Gastrocnemius medialis (tissue), 4 donors: ENCODE measurements around the gene BEX3. TPM values are rescaled to one million over a fixed set of nuclear protein-coding genes. Genes with fewer than 3 reads are reported as not detected.

Experiments used
- ATAC-seq, 2 donors: fragments of 150-250 bp; one replicate each; pipeline ENCODE4 v1.9.1; 2016
- DNase-seq, 2 donors: peaks; one replicate each; pipeline ENCODE4 v3.0.0-alpha.2; 2019
- H3K27ac ChIP-seq, 4 donors: fragments of 200-600 bp; sonication (generic); 1 replicate in 1 of 4; 2 replicates in 3 of 4; pipeline ENCODE4 v1.5.1; 2016 to 2018; ENCODE audit warnings: mild to moderate bottlenecking in 2 of 4, moderate library complexity in 1 of 4
- H3K27me3 ChIP-seq, 3 donors: fragments of 200-600 bp; sonication (generic) in 2 of 3; 1 replicate in 1 of 3; 2 replicates in 2 of 3; pipeline versions ENCODE4 v1.5.1 to v1.6.0; 2016 to 2019; ENCODE audit warnings: mild to moderate bottlenecking in 1 of 3, moderate library complexity in 1 of 3
- H3K36me3 ChIP-seq, 2 donors: fragments of 200-600 bp; sonication (generic) in 1 of 2; one replicate each; pipeline ENCODE4 v1.5.1; 2017 to 2018
- H3K4me1 ChIP-seq, 2 donors: fragments of 200-600 bp; sonication (generic) in 1 of 2; one replicate each; pipeline ENCODE4 v1.5.1; 2016 to 2017; ENCODE audit warnings: mild to moderate bottlenecking in 2 of 2
- H3K4me3 ChIP-seq, 4 donors: fragments of 200-600 bp; sonication (generic) in 3 of 4; 1 replicate in 1 of 4; 2 replicates in 3 of 4; pipeline ENCODE4 v1.5.1; 2016 to 2019; ENCODE audit warnings: mild to moderate bottlenecking in 2 of 4
- H3K9me3 ChIP-seq, 3 donors: fragments of 200-600 bp; sonication (generic) in 2 of 3; 1 replicate in 1 of 3; 2 replicates in 2 of 3; pipeline ENCODE4 v1.5.1; 2016 to 2019
- POLR2A ChIP-seq, 2 donors: fragments of 450-650 bp; IDR thresholded peaks; one replicate each; pipeline ENCODE4 v1.6.1; 2017; ENCODE audit warnings: antibody characterized with exemption in 2 of 2, mild to moderate bottlenecking in 2 of 2, moderate library complexity in 2 of 2
- in situ Hi-C, 4 donors: fragments of 200-750 bp; cut with MboI; loops; one replicate each; pipeline versions ENCODE4 v1.15.0 to v1.8.0; 2017; ENCODE audit warnings: low sequenced_read_pairs in 4 of 4
- intact Hi-C: fragments of 100-400 bp; cut with DNase I; formaldehyde crosslinking; loops from one replicate; pipeline ENCODE4 v1.15.1; 2023; ENCODE audit warnings: low total_unique reads
- total RNA-seq, 4 donors: library from RNA; depleted of rRNA; stranded (reverse); fragments of >200 nt; gene quantifications; one replicate each; pipeline versions ENCODE4 v1.1.0 to v1.2.3, GENCODE V29; 2016
- TF ChIP-seq, protein P1 (sequence below), 5 experiments: fragments of 450-650 bp in 3 of 5; fragments of 200-600 bp in 2 of 5; sonication (generic) in 2 of 5; IDR thresholded peaks in 4 of 5; conservative IDR thresholded peaks in 1 of 5; 1 replicate in 4 of 5; 2 replicates in 1 of 5; pipeline ENCODE4 v1.5.1; 2016 to 2019; ENCODE audit warnings: antibody characterized with exemption in 5 of 5, mild to moderate bottlenecking in 3 of 5, moderate library complexity in 3 of 5

Gene BEX3
- total RNA-seq, 4 donors from 2014 or later, result 8.2 to 12.5 (median 10.5) TPM

DNA sequence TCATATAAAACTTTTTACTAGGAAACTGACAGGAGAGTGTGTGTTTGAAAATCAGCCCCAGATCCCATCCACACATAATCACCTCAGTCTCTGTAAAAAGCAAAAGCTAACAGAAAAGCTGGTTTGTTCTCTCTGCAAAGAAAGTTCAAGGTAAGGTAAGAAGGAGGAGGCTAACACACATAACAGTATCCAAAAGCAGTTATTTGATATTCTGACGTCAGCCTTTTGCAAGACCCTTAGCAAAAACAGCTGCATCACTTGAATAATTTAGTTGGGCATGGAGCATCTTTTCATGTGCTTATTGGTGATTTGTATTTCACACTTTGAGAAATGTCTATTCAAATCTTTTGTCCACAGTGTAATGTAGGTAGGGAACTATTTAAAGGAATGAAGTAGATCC, 14.5 kb upstream of the BEX3 start:
- Histone ChIP-seq H3K36me3 (no peaks in the 10 kb centered on the region), H3K4me1 (no peaks in the 10 kb centered on the region), H3K27me3 (no peaks in the 10 kb centered on the region), H3K27ac (no peak overlapping the region), H3K9me3 (no peaks in the 10 kb centered on the region), H3K4me3 (no peak overlapping the region)
- intact Hi-C loops, result no loop called here
- no peak for TF ChIP-seq POLR2A (IDR thresholded peaks at IDR 0.05)
- TF ChIP-seq, protein P1, sequence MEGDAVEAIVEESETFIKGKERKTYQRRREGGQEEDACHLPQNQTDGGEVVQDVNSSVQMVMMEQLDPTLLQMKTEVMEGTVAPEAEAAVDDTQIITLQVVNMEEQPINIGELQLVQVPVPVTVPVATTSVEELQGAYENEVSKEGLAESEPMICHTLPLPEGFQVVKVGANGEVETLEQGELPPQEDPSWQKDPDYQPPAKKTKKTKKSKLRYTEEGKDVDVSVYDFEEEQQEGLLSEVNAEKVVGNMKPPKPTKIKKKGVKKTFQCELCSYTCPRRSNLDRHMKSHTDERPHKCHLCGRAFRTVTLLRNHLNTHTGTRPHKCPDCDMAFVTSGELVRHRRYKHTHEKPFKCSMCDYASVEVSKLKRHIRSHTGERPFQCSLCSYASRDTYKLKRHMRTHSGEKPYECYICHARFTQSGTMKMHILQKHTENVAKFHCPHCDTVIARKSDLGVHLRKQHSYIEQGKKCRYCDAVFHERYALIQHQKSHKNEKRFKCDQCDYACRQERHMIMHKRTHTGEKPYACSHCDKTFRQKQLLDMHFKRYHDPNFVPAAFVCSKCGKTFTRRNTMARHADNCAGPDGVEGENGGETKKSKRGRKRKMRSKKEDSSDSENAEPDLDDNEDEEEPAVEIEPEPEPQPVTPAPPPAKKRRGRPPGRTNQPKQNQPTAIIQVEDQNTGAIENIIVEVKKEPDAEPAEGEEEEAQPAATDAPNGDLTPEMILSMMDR (IDR thresholded peaks at IDR 0.05 in 4 of 5, conservative IDR thresholded peaks at IDR 0.05 in 1 of 5), result no peak
- in situ Hi-C loops, result no loop called here
- no peak for DNase-seq
- ATAC-seq, result no peak

- ATAC-seq (no peak), DNase-seq (no peak)
- Histone ChIP-seq H3K9me3 (no peaks in the 10 kb centered on the region), H3K27me3 (no peaks in the 10 kb centered on the region), H3K27ac (no peak overlapping the region), H3K4me1 (no peaks in the 10 kb centered on the region), H3K36me3 (no peaks in the 10 kb centered on the region), H3K4me3 (no peak overlapping the region)
- intact Hi-C loops (no loop called here), in situ Hi-C loops (no loop called here)
- TF ChIP-seq, protein P1 (IDR thresholded peaks at IDR 0.05 in 4 of 5, conservative IDR thresholded peaks at IDR 0.05 in 1 of 5), result no peak
Observed at GRCh38 chrX:103362474-103362873, 13.9 kb upstream of the BEX3 start.

DNA sequence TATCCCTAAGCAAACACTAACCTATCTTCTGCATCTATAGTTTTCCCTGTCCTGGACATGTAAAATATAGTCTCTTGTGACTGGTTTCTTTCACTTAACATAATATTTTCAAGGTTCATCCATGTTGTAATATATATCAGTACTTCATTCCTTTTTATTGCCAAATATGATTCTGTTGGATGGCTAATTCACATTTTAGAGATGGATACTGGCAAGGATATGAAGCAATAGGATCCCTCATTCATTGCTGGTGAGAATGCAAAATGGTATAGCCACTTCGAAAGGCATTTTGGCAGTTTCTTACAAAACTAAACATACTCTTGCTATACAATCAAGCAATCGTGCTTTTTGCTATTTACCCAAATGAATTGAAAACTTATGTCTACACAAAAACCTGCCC, 13.3 kb upstream of the BEX3 start:
- in situ Hi-C loops, result no loop called here
- ATAC-seq, result no peak
- TF ChIP-seq, protein P1 (IDR thresholded peaks at IDR 0.05 in 4 of 5, conservative IDR thresholded peaks at IDR 0.05 in 1 of 5), result no peak
- no peak for TF ChIP-seq POLR2A (IDR thresholded peaks at IDR 0.05)
- H3K36me3 ChIP-seq, result no peaks in the 10 kb centered on the region
- no peak overlapping the region for H3K27ac ChIP-seq
- H3K27me3 ChIP-seq, result no peaks in the 10 kb centered on the region
- H3K4me1 ChIP-seq, result no peaks in the 10 kb centered on the region
- intact Hi-C loops, result no loop called here
- H3K4me3 ChIP-seq, result no peak overlapping the region
- DNase-seq, result no peak
- no peaks in the 10 kb centered on the region for H3K9me3 ChIP-seq

DNA sequence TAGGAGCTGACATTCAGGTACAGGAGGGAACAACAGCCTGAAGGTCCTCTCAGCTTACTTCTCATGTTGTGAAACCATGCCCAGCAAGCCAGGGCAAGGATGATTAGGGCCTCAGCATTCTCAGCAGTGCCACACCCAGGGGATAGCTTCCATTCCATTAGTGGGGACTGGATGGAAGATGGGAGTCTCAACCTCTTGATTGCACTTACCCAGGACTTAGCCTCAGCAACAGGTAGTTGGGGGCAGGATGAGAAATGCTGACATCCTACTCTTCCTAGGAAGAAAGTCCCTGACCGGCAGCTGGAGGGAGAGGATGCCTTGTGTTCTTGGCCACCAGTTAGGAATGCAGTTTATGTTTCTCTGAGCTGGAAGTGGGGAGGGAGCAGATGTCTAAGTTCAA, 8.8 kb upstream of the BEX3 start:
- no peak for TF ChIP-seq POLR2A (IDR thresholded peaks at IDR 0.05)
- TF ChIP-seq, protein P1 (IDR thresholded peaks at IDR 0.05 in 4 of 5, conservative IDR thresholded peaks at IDR 0.05 in 1 of 5), result no peak
- no peak for ATAC-seq

DNA sequence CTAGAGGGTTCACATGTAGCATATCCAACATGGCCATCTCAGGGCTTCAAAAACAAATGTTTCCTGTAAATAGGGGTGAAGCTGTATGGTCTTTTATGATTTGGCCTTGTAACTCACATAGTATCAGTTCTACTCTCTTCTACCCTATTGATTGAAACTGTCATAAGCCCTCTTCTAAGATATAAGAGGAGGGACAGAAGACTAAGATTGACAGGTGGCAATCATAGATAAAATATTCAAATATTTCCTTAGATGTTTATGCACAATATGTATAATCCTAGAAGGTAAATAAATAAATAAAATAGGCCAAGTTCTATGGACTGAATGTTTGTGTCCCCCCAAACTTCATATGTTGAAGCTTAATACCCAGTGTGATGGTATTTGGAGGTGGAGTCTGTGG, 6.9 kb upstream of the BEX3 start:
- Histone ChIP-seq H3K27me3 (no peaks in the 10 kb centered on the region), H3K9me3 (no peaks in the 10 kb centered on the region), H3K27ac (no peak overlapping the region), H3K36me3 (no peaks in the 10 kb centered on the region), H3K4me1 (no peaks in the 10 kb centered on the region), H3K4me3 (no peak overlapping the region)
- intact Hi-C loops, result no loop called here
- DNase-seq (no peak), ATAC-seq (no peak)
- TF ChIP-seq POLR2A (IDR thresholded peaks at IDR 0.05), result no peak
- TF ChIP-seq, protein P1 (IDR thresholded peaks at IDR 0.05 in 4 of 5, conservative IDR thresholded peaks at IDR 0.05 in 1 of 5), result no peak
- in situ Hi-C loops, result no loop called here

More for the DNA sequence above, 8.8 kb upstream of the BEX3 start:
- in situ Hi-C loops (no loop called here), intact Hi-C loops (no loop called here)
- H3K27ac ChIP-seq, result no peak overlapping the region
- no peaks in the 10 kb centered on the region for H3K36me3 ChIP-seq
- no peaks in the 10 kb centered on the region for H3K27me3 ChIP-seq
- H3K9me3 ChIP-seq, result no peaks in the 10 kb centered on the region
- H3K4me3 ChIP-seq, result no peak overlapping the region
- no peak for DNase-seq
- no peaks in the 10 kb centered on the region for H3K4me1 ChIP-seq
